ENCODE measurements around the gene CCL2.

CCL2 gene

GRCh38 chr17:34283571-34283970, 28.5 kb downstream of the CCL2 start:
- Histone ChIP-seq H3K36me3 (no peaks in the 10 kb centered on the region), H3K4me3 (ENCODE audit: low read depth in 1 of 2, low read length in 1 of 2) (no peak overlapping the region), H3K4me1 (ENCODE audit: control insufficient read depth in 1 of 2, insufficient read depth in 1 of 2, low read depth in 1 of 2, low read length in 1 of 2) (no peaks in the 10 kb centered on the region), H3K27ac (no peak overlapping the region), H3K27me3 (peaks cover 21% of the 10 kb centered on the region), H3K9me3 (no peaks in the 10 kb centered on the region)
- TF ChIP-seq CTCF (IDR thresholded peaks at IDR 0.05), result no peak

- H3K27ac ChIP-seq, result no peak within 1 kb of the TSS
These were observed 30.3 kb downstream of the CCL2 start, which contains the start of gene CCL11 for GRCh38 chr17:34285286-34285792. Gene CCL11 (plus strand): TSS chr17:34285742. CDS start chr17:34285809, 67 bp downstream.

DNA sequence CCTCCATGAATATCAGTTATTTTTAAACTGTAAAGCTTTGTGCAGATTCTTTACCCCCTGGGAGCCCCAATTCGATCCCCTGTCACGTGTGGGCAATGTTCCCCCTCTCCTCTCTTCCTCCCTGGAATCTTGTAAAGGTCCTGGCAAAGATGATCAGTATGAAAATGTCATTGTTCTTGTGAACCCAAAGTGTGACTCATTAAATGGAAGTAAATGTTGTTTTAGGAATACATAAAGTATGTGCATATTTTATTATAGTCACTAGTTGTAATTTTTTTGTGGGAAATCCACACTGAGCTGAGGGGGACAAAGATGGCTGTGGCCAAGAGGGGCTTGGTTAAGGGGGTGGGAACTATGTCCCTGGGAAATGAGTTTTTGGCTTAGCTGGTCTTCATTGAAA, 32.8 kb downstream of the CCL2 start:
- Histone ChIP-seq H3K4me3 (ENCODE audit: low read depth in 1 of 2, low read length in 1 of 2) (no peak overlapping the region), H3K4me1 (ENCODE audit: control insufficient read depth in 1 of 2, insufficient read depth in 1 of 2, low read depth in 1 of 2, low read length in 1 of 2) (no peaks in the 10 kb centered on the region), H3K9me3 (no peaks in the 10 kb centered on the region), H3K27ac (no peak overlapping the region), H3K27me3 (peaks cover 21% of the 10 kb centered on the region), H3K36me3 (no peaks in the 10 kb centered on the region)
- no peak for TF ChIP-seq CTCF (IDR thresholded peaks at IDR 0.05)

More at GRCh38 chr17:34285286-34285792, 30.3 kb downstream of the CCL2 start, which contains the start of gene CCL11:
- Histone ChIP-seq H3K9me3 (no peaks in the 10 kb centered on the region), H3K4me1 (ENCODE audit: control insufficient read depth in 1 of 2, insufficient read depth in 1 of 2, low read depth in 1 of 2, low read length in 1 of 2) (no peaks in the 10 kb centered on the region), H3K4me3 (ENCODE audit: low read depth in 1 of 2, low read length in 1 of 2) (no peak within 1 kb of the TSS), H3K27me3 (peaks cover 21% of the 10 kb centered on the region), H3K36me3 (no peaks in the 10 kb centered on the region)
- no peak for TF ChIP-seq CTCF (IDR thresholded peaks at IDR 0.05)

DNA sequence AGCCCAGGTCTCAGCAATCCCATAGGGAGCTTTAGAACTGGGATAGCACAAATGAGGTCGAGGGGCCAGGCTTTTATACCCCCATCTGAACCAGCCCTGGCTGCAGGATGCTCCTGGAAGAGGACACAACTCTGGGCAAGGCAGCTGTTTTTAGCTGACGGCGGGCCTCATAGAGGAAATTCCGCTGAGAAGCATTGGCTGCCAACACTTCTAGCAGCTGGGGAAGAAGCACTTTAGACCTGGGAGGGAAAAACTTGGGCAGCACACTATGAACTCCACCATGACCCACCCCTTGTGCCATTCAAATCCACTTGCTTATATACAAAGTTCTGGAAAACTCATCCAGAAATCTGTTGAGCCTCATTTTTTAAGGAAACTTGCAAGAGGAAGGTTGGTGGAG, 35.5 kb downstream of the CCL2 start:
- Histone ChIP-seq H3K27me3 (peaks cover 13% of the 10 kb centered on the region), H3K9me3 (no peaks in the 10 kb centered on the region), H3K4me1 (ENCODE audit: control insufficient read depth in 1 of 2, insufficient read depth in 1 of 2, low read depth in 1 of 2, low read length in 1 of 2) (no peaks in the 10 kb centered on the region), H3K27ac (no peak overlapping the region), H3K4me3 (ENCODE audit: low read depth in 1 of 2, low read length in 1 of 2) (no peak overlapping the region), H3K36me3 (no peaks in the 10 kb centered on the region)
- no peak for TF ChIP-seq CTCF (IDR thresholded peaks at IDR 0.05)

- H3K27ac ChIP-seq, result no peak overlapping the region
- TF ChIP-seq CTCF (IDR thresholded peaks at IDR 0.05), result no peak
- no peaks in the 10 kb centered on the region for H3K36me3 ChIP-seq
- peaks cover 10% of the 10 kb centered on the region for H3K27me3 ChIP-seq
- no peaks in the 10 kb centered on the region for H3K9me3 ChIP-seq
- H3K4me1 ChIP-seq (ENCODE audit: control insufficient read depth in 1 of 2, insufficient read depth in 1 of 2, low read depth in 1 of 2, low read length in 1 of 2), result no peaks in the 10 kb centered on the region
- no peak overlapping the region for H3K4me3 ChIP-seq (ENCODE audit: low read depth in 1 of 2, low read length in 1 of 2)
These were observed 36.8 kb downstream of the CCL2 start for GRCh38 chr17:34291721-34292348.

All from neutrophil (primary cell).